Measurements from ENCODE around the gene AGPAT3.
A peak's percentile ranks its signal among the peaks of the same experiment; 100 is the strongest.

Gene AGPAT3

DNA sequence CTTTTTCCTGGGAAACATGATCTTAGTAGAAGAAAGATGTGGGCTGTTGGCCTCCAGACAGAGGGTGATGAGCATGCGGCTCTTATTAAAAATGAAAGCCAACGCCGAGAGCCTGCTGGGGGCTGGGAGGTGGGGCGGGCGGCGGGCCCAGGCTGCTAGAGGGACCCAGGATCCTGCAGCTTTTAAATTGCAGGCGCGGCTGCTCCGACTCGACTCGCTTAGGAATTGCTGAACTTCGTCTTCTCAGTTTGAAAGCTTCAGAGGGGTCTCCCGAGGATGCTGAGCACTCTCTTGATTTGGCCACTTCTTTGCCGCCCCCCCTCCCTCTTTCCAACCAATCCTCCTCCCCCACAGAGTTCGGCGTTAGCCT, 1.2 kb downstream of the AGPAT3 start:
- peak; percentile 36 for DNase-seq

DNA sequence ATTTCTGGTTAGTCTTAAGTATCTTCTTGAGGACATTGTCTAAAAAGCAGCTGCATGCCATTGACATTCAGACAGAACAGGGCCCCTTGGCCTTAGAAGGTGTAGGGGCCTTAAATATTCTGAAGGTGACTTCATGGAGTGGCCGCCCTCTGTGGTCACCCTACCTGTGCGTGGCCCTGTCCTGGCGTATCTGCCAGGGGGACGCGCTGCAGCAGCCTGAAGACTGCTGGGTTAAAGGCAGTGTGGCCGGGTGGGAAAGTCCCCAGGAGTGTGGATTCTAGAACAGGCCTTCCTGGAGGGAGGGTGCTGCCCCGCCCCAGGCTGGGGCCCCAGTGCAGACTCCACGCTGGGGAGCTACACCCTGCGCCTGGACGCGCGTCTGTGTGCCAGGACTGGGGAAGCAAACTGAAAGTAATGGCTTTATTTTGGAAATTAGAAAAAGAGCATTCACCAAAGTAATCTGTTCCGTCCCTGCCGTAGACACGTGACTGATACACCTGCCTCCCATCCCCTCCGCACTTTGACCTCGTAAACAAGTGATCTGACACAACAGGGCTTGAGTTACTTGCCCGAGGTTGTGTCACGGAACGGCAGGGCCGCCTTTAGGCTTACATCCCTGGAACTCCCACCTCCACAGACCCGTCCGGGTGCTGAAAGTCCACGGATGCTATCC, 1.8 kb downstream of the AGPAT3 start:
- no peak for DNase-seq

DNA sequence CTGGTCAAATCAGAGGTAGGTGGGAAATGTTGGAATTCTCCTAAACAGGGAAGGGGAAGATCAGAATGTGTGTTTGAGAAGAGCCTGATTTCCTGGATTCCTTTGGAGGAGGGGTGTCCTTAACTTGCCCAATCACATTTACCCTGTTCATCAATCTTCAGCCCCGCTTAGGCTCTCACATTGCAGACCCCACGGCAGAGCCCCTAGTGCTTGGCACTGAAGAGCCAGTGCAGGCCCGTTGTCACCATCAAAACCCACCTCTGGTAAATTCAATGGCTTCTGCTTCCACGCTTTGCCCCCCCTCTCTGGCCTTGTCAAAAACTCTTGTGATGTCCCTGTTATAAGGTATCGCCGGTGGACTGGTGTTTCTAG, 2.3 kb downstream of the AGPAT3 start:
- DNase-seq: no peak

DNA sequence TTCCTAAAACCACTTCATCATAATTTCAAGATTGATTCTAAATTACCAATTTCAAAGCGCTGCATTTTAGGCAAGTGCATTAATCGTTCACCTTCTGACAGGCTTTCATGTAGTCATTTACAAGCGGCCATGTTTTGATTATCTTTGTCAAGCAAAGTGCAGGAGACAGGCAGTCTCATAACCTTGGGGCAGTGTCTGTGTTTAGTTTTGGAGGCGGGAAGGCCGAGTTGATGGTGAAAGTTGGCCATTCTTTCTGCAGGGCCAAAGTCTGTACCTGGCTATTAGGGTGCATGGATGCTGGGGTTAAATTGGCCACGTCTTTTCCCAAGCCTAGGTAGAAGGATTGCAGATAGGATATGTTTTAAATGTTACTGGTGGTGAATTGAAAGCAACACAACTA, 2.9 kb downstream of the AGPAT3 start:
- no peak for DNase-seq

DNA sequence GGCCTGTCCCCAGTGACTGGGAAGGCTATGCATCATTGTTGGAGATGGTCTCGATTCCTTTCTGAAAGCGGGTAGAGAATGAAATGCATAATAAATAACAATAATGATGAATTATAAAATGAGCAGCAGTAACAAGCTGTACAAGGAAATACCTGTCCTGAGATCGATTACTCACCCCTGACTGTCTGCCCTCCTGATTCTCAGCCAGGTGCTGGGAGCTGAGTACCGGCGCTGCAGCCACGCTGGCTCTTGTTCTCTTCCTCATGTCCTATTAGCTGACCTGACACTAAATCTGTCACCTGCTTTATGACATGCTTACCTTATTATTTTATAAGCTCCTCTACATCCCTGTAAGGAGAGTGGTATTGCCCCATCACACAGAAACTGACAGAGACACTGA, 3.4 kb downstream of the AGPAT3 start:
- no peak for DNase-seq

DNA sequence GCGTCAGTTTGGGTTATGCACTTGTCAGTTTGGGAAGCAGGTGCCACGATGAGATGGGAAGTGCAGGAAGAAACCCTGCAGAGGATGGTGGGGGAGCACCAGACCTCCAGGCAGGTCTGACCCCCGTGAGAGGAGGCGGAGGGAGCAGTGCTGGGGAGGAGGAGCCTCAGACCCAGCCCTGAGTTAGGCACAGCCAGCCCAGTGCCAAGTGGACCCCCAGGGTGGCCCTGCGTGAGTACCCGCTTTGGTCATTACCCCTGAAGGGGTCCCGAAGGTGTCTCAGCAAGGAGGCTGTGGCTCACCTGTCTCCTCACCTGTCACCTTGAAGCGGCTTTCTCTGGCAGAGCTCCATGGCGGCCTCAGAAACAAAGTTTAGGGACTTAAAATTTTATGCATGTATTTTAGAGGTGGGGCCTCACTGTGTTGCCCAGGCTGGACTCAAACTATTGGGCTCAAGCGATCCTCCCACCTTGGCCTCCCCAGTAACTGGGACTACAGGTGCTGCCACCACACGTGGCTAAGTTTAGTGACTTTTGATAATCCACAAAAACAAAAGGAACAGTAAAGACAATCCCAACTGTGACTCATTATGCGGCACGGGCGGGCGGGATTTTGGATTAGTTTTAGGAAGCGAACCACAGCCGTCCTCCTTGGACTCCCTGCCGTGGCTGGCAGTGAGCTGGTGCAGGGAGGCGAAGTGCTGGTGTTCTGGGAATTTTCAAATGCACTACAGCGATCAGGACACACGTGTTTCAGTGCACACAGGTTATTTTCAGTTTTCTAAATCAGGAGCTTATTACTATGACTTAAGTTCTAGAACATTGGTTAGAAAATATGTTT, 4.7 kb downstream of the AGPAT3 start:
- no peak for DNase-seq

DNA sequence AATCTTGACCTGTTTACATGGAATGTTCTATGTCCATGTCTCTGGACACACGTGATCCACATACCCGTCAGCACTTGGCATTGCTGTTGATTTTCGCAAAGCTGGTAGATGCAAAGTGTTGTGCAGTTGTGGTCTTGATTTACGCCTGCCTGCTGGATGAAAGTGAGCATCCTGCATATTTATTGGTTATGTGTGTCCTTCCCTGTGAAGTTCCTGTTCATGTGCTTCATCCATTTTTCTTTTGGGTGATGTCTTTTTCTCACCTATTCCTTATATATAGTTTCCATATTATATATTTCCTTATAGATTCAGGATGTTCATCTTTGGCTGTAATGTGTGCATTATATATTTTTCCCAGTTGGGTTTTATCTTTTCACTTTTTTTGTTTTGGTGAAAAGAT, 6.5 kb downstream of the AGPAT3 start:
- no peak for DNase-seq

DNA sequence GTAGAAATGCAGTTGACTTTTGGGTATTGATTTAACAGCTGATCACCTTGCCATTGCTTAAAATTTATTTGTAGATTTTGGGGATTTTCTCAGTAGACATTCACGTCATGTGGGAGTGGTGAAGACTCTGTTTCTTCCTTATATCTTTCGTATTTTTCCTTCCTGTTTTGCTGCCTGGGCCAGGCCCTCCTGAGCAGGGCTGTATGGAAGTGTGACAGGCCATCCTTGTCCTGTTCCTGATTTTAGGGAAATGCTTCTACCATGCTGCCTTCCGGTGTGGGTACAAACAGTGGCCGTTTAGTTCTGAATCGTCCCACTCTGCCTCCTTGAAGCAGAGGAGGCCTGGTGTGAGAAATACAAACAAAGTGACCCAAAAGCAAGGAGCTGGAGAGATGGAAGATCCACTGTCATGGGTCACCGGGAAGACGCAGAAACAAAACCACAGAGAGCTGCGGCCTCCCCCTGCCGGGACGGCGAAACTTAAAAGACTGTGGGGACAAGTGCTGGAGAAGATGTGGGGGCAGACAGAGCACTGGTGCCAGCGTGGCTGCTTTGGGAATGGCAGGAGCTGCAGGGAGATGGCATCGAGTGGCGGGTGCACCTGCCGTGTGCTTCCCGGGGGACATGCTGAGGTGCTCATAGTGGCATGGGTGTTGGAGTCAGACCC, 7.6 kb downstream of the AGPAT3 start:
- DNase-seq: peak; percentile 71

DNA sequence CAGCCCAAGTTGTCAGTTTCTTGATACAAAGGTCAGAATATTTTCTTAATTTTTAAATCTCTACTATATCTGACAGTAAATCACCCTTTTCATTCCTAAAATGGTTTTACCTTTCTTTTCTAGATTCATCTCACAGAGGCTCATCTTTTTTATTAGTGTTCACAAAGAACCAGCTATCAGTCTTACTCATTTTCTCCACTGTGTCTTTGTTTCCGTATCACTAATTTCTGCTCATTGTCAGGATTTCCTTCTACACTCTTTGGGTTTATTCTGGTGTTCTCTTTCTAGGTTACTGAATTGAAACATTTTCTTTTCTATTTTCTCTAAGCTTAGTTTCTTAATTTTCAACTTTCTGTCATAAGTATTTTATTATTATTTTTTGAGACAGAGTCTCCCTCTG, 8.7 kb downstream of the AGPAT3 start:
- DNase-seq: no peak

DNA sequence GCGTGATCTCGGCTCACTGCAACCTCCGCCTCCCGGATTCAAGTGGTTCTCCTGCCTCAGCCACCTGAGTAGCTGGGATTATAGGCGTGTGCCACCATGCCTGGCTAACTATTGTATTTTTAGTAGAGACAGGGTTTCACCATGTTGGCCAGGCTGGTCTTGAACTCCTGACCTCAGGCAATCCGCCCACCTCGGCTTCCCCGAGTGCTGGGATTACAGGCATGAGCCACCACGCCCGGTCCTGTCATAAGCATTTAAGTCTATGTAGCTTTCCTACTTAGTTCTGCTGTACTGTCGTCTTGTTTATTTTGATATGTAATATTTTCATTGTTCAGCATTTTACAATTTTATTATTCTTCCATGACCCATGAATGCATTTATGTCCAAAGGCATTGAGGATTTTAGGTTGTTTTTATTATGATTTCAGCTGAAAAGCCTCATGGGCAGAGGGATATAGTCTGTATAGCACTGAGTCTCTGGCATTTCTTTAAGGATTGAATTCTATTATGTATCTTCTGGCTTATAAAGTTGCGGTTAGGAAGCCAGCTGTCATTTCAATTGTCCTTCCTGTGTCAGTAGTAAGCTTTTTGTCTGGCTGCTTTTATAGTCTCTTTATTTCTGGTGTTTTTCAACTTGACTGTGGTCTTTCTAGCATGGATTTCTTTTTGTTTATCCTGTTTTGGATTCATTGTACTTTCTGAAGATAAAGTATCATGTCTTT, 9.2 kb downstream of the AGPAT3 start:
- DNase-seq: no peak

DNA sequence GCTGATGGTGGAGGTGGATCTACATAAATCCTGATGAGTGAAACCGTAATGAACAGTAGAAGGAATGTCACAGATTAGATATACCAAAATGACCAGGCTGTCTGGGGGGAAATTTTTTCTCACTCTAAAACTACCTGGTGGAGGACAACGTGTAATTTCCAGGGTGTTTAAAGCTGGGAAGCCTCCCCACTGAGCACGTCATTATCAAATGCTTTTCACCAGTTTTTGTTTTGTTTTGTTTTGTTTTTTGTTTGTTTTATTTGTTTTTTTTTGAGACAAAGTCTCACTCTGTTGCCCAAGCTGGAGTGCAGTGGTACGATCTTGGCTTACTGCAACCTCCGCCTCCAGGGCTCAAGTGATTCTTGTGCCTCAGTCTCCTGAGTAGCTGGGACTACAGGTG, 11.6 kb downstream of the AGPAT3 start:
- no peak for DNase-seq

DNA sequence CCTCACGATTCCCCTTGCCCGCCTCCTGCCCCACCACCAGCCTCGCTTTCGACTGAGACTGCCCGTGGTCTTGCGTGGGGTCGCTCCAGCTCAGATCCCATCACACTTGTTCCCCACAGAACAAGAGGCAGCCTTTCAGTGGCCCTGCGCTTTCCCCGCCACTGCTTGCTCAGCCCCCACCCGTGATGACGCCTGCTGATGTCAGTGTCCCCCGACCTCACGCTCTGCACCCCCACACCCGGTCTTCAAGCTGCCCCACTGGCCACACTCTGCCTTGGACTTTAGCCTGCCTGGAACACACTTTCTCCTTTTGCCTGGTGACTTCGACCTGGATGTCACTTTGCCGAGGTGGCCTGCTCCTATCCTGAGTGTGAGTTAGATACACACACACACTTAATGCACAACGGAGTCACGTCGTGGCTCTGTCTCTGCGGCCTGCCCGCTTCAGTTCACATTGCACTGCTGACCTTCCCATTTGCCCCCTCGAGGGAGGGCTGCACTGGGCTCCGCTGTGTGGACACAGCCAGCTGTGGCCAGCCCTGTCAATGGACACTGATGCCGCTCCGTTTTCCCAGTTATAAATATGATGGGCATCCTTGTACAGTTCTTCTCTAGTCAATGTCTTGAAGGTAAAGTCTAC, 13.0 kb downstream of the AGPAT3 start:
- DNase-seq: no peak

DNA sequence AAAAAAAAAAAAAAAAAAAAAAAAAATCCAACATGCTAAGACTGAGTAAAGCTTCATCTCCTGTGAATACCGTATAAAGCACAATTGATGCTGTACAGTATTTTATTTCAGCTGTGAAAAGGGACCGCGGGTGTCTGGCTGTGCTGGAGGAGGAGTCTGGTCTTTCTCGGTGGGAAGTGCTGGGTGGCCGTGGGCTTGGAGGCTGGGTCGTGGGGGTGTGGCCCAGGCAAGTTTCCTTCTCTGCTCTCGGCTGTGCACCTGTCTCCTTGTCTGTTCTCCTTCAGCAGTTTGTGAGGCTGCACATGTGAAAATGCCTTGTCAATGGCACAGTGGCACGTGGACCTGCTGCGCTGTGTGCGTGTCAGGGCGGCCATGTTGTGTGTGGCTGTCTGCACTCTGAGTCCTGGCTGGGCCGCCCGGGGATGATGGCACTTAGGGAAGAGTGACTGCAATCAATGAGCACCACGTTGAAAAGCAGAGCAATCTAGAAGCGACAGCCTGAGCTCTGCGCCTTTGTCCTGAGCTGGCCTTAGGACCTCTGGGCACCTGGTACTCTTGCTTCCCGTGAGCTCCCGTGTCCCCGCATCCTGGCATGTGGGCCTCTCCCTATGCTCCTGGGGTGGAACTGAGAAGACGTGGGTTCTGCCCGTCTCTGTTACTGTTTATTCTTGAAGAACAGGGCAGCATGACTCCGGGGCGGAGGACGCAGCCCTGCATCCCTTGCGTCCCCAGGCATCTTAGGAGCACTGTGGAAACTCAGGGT, 14.5 kb downstream of the AGPAT3 start:
- DNase-seq: no peak

DNA sequence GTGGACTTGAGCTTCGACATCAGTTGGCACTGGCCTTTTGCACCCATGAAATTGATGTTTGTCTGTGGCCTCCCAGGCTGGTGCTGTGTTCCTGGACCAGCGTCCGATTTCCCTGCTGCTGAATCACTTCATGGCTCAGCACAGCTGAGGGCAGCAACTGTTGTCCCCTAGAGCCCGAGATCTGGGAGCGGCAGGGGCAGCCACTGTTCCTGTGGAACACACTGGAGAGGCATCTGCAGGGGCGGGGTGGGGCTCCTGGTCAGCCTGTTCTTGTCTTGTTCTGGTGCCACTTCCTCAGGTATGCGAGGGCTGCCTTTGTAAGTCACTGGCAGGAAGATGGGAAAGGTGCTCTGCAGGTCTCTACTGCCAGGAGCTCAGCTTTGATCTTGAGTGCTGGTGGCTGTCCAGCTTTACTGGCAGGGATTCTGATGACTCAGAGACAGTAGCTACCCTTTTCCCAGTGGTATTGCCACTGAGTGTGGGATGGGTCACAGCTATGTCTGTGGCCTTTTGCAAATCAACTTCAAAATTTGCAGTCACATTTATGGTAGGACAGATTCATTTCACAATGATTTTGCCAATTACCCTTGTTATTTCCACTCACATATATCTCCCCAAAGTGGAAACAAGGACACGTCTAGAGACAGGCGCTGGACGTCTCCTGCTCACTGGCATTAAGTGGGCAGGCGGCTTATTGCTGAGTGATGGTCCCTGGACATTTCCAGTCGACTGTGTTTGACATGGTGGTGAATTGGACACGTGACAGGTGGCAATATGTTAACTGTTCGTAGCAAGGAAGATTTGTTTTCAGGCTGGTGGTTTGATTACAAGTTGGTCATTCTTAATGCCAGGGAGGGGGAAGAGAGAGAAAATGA, 15.3 kb downstream of the AGPAT3 start:
- DNase-seq: peak; percentile 55

DNA sequence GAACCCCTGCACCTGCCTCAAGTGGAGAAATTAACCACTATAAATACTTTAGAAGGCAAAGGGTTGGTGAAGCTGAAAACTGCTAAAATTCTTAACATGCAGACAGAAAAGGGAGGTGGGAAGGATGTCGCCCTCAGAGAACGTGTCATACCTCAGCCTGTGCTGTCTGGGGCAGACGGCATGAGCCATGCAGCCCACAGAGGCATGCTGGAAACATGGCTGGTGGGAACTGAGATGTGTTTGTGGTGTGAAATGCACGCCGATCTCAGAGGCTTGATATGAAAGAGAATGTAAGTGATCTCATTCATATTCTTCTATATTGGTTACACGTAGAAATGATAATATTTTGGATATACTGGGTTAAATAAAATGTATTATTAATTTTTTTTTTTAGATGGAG, 16.3 kb downstream of the AGPAT3 start:
- DNase-seq: no peak

DNA sequence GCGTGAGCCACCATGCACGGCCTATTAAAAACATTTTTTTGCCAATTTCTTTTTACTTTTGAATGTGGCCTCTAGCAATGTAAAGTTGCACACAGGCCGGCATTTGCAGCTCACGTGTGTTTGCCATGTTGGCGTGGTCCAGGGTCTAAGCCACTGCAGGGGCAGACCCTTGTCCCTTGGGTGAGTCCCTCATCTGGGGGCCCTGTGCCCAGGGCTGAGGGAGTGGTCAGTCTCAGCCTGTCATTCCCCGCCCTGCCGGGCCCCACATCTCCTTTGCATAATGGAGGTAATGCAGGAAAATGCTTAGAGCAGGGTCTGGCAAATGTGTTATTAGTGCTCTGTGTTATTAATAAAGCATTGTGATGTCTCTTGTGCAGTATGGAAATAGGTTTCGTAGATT, 16.9 kb downstream of the AGPAT3 start:
- no peak for DNase-seq

DNA sequence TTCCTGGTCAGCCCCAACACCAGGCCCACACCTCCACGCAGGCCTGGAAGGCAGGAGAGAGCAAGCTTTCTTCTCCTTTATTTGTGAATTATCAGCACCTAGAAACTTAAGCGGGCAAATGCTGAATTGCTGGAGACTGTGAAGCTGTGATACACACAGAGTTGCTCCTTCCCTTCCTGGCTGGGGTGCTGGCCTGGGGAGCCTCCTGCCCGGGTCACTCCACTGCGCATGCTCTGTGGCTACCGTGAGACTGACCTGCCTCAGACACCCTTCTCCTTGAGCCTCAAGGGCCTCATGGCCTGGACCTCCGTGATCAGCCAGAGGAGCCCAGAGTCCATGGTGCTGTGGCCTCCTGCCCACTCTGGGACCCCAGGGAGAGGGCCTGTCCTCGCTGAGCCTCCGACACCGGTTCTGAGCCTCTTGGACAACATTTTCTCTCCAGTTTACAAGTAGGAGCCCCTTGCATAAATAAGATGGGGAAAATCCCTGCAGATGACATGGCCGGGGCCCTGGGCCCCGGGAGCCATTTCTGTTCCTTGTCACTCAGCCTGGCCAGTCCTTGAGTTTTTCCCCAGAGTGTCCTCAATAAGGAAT, 18.0 kb downstream of the AGPAT3 start:
- no peak for DNase-seq

DNA sequence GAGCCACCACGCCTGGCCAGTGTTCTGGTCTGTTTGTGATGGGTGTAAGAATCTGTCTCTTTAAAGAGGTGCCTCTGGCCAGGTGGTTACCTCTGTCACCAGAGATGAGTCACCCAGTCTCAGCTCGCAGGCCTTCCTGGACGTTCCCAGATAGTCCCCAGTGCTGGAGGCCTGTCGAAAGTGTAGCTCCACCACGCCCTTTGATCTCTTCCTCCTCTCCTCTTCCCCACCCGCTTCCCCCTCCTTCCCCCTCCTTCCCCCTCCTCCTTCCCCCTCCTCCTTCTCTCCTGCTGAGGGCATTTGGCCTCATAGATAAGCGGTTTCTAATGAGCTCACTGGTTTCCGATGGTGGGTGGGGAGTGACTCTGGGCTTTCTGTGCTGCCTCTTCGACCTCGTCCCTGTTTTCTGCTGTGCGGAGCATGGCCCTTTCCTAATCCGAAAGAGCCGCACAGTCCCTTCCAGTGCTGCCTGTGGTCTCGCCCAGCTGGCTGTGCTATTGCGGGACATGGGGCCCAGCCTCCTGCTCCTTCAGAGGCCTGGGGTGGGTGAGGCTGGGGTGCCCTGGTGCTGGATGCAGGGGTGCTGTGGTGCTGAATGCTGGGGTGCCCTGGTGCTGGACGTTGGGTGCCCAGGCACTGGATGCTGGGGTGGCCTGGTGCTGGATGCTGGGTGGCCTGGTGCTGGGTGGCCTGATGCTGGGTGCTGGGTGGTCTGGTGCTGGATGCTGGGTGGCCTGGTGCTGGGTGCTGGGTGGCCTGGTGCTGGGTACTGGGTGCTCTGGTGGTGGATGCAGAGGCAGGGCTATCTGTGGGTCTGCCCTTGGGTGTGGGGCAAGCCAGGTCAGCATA, 19.2 kb downstream of the AGPAT3 start:
- DNase-seq: peak; percentile 72

DNA sequence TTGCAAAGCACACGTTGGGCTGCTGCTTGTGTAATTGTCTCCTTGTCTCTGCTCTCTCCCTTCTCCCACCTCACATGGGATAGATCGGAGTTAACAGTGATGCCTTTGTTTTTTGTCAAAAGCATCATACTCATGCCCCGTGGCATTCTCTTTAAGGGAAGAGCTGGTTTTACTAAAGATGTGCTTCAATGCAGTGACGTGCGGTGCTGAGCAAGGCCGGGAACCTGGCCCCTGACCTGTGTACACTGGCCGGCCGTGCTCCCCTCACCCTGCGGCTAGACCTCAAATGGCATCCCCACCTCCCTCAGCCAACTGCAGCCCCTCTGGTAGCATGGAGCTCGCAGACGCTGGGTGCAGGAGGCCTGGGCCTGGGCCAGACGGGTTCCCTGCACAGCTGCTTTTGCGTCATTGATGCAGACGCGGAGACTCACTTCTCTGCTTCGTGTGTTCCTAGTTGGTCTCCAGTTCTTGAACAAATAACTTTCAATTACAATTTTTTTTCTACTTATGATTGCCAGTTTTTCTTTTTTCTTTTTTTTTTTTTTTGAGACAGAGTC, 19.9 kb downstream of the AGPAT3 start:
- no peak for DNase-seq

All from inflammatory macrophage treated with lipopolysaccharide for 4 hours (primary cell).